IPS-11a (cell line): ENCODE measurements around the gene AFF3.

Source experiments
- H3K4me3 ChIP-seq: one replicate; pipeline ENCODE4 v1.5.1; 2013; ENCODE audit warnings: low read depth, low read length, control low read depth

The AFF3 gene

DNA sequence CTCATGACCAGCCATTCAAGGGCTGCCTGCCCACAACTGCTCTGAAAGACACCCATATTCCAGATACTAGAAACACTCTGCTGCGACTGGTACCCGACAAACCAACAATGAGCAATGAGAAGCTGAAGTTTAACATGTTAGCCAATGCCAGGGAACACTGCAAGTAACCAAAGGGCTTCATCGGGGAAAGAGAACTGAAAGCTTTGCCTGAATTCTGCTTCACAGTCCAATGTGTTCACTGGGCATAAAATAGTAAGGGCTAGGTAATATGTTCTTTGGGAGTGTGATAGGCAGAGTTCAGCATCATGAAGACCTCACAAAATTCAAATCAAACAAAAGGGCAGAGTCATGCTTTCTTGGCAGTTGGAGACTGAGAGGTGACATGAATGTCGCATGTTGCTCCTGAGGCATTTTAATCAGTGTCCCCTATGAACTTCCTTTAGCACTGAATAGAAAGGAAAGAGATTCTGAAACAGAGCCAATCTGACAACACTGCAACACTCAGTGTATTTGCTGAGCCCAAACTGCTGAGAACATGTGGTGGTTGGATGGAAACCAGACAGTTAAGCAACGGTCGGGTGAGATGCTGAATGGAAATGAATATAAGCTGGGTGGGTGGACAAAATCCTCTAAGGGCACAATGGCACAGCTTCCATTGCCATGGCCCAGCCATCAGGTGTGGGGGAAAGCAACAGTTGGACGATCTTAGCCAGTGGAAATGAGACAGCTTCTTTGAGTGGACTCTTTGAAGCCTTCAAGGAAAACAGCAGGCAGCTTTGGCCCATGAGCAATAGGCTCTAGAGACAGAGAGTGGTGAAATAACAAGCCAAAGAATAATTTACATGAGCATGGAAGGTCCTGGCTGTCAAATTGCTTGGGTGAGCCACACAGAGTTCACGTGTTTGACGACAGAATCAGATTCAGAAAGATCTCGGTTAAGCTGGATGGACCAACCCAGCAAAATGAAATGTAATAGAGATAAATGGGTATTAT lies 277.5 kb downstream of the AFF3 start:
- no peak overlapping the region for H3K4me3 ChIP-seq

DNA sequence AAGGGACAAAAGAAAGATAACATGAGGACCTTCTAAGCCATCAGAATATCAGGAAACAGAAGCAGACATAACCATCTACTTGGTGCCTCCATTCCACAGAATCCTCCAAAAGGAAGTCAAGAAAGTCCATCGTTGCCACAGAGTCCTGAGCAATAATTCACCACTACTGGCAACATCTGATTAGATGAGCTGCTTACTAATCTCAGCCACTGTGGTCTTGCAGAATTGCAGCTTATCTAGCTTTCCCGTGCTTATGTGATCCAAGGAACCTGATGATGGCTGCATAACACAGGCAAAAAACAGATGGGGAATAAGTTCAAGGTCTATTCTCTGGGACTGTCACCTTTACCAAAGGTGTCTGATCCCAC lies 278.5 kb downstream of the AFF3 start:
- H3K4me3 ChIP-seq = no peak overlapping the region

DNA sequence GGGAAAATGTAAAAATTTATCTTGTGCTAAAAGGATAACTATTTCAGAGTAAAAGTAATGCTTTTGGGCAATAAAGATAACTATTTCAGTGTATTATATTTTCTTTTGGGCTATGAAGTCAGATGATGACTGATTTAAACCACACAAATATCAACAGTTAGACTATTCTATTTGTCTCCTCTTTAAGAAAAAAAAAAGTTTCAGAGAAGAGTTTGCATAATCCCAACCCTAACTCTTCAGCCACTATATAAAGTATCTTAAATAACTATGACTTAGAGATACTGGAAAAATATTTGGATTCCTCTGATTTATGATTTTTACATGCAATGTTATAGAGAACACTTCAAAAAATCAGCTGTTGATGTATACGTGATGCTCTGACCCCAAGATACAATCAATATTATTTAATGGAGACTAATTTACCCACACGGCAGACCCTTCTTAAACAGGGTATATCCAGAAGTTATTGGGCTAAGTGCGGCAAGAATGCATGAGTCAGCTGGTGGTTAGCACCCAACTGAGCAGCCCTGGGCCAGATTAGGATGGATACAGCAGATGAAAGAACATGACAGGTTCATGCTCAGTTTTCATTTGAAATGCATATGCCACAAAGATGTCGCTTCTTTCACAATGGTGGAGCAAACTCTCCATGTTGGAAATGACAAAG lies 279.0 kb downstream of the AFF3 start:
- no peak overlapping the region for H3K4me3 ChIP-seq

DNA sequence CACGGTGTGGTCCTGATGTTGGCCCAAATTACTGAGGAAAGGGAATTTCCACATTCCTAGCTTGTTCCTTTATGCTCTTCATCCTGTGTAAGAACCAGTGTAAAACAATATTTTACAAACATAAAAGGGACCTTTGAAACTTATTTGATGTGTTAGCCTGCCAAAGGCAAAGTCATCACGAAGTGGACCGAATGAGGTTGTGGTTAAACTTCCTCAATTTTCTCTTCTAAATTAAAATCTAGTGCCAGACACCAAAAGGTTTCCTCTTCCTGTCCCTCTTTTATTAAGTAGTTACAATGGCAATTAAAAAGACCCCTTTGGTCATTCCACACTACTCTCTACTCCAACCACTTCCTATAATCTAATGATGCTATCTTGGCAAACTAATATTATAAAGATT lies 279.8 kb downstream of the AFF3 start:
- no peak overlapping the region for H3K4me3 ChIP-seq

DNA sequence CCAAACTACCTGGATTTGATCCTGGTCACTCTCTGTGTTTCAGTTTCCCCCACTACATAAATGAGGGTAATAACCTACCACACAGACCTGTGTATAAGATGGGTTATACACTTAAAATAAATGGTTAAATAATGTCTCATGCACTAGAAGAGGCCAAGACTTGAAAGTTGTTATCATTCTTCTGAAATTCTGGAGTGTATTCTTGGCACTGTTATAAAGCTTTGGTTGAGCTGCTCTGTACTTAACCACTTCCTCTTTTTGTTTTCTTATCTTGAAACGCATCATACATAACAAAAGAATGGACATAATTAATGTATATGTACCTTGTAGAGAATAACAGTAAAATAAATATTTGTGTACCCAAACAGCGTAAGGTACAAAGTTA lies 281.0 kb downstream of the AFF3 start:
- no peak overlapping the region for H3K4me3 ChIP-seq

DNA sequence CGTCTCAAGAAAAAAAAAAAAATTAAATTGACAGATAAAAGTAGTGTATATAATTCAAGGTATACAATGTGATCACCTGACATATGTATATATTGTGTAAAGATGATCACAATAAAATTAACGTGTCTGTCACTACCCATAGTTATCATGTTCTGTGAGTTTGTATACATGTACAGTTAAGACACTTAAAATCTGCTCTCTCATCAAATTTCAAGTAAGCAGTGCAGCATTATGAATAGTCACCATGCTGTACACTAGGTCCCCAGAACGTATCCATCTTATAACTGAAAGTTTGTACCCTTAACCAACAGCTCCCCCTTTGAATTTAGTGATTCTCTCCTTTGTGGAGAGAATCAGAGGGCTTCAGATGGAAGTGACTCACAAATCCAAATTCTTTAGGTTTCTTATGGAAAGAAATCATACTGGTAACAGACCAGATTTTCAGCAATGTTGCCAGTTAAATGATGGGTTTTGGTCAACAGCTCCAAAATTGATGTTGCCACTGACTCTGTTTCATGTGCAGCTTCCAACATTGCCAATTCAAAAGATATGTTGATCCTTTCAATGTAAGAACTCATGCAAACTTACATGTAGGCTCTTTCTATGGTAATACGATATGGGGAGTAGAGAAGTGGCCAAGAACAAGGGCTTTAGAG lies 281.5 kb downstream of the AFF3 start:
- no peak overlapping the region for H3K4me3 ChIP-seq

DNA sequence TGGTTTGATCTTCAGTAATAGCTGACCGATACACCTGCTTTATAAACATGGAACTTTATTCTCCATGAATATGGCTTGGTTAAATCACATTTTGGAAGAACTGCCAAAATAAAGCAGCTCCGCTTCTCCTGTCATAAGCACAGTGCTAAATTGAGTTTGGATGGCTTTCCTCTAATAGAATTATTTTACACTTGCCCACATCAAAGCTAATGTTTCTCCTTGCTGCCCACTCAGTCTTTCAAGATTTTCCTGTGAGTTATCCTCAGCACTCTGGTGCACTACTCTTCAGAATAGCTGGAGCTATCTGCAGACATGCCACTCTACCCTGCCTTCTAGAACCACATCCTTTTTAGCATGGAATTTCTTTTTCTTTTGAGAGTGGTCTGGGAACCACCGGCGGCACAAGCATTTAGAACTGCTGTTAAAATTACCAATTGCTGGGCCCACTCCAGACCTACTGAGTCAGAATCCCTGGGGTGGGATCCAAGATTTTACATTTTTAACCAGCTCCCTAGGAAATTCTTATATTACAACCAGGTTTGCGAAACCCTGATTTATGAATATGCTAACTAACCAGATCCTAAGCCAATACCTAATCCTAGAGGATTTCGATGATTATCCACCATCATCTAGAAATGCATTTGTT lies 283.3 kb downstream of the AFF3 start:
- no peak overlapping the region for H3K4me3 ChIP-seq

DNA sequence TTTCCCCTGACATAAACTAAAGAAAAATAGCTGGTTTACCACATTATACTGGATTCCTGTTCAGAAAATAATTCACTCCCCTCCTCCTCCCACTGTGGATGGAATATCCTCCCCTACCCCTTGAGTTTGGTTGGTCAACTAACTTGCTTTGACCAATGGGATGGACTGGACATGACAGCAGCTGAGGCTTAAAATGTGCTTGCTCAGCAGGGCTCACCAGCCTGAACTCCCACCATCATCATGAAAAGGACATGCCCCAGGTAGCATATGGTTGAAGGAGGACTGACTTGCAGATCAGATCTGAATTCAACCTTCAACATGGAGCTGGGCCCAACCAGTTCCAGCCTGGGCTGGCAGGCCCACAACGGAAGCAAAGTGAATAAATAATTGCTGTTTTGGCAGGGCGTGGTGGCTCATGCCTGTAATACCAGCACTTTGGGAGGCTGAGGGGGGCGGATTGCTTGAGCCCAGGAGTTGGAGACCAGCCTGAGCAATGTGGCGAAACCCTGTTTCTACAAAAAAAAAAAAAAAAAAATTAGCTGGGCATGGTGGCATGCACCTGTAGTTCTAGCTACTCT lies 284.4 kb downstream of the AFF3 start:
- no peak overlapping the region for H3K4me3 ChIP-seq

DNA sequence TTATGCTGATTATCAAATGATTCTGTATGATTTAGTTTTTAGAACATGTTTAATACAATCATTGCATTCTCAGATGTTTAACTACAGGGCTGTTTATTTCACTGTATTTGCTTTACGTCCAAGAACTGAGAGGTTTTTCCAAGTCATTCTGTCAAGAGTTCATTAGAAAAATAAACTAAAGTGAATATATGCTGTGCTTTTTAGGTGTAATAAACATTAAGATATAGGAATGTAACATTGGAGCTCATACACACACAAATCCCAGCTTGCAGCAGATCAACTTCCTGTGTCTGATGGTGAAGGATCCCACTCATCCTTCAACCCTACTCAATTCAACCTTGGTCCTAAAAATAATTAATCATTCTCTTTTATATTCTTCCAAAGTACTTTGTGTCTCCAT lies 285.0 kb downstream of the AFF3 start:
- H3K4me3 ChIP-seq = no peak overlapping the region

DNA sequence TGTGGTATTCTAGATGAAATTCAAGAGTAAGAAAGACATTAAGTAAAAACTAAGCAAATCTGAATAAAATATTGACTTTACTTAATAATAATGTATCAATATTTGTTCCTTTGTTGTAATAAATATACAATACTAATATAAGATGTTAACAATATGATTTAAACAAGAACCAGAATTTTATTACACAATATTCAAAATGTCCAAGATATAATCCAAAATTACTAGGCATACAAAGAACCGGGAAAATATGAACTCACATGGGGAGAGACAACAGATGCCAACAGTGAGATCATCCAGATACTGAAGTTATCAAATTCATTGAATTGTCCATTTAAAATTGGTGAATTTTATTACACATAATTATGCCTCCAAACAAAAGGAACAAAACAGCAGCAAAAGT lies 286.3 kb downstream of the AFF3 start:
- H3K4me3 ChIP-seq = no peak overlapping the region

DNA sequence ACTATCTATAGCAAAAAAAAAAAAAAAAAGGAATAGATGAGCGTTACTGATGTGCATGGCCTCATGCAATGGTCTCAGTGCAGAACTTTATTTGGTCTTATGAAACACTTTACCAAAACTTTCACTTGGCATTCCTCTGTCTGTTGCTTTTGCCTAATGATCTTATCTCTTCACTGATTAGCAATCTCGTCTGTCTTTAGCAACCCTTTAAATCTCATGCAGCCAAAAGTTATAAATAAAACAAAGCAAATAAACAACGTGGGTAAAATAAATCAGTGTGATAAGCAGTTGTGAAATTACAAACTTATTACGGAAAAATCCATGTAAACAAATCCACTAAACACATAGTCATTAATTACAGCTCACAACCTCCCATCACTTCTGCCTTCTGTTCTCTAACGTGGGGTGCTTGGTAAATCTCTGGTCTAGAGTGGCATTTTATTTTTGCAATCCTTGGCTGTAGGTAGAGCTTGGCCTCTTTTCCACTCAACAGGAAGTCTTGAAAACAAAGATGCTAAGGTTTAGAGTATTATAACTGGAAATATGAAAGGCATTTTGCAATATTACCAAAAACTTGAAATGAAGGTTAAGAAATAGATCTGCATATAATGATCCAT lies 288.0 kb downstream of the AFF3 start:
- no peak overlapping the region for H3K4me3 ChIP-seq

DNA sequence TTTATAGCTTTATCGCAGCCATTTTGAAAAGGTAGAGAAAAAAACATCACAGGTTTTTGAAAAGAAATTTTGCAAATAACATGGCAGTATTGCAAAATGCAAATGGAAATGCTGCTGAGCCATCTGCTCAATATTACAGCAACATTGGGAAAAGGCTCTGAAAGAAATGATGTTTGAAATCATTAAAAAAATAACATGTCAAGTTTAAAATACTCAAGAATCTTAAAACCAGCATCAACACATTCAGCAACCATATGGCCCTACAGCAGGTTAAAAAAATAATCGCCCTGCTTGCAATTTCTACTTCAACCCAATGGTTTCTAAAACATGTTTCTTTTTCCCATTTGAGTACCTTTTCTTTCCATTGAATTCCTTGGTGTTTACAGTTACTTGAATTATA lies 289.4 kb downstream of the AFF3 start:
- no peak overlapping the region for H3K4me3 ChIP-seq

DNA sequence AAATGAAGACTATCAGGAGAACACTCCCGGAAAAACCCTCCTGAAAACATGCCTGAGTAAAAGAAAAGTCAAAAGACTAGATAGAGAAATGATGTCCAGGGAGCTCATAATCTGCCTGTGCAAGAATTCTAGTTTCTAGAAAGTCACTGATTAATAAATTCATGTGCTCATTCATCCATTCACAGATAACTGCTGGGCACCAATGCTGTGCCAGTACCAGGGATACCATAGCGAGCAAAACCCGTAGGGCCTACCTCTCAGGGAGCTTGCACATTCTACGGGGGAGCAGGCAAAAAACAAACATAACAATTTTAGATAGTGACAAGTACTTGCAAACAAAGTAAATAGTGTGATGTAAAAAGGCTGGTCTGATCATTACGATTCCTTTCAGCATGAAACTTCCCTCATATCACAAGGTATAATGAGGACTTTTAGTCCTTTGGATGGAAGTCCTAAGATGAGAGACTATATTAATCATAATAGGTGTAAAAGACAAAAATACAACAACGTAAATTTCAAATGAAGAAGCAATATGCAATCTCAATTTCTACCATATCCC lies 289.9 kb downstream of the AFF3 start:
- H3K4me3 ChIP-seq = no peak overlapping the region

DNA sequence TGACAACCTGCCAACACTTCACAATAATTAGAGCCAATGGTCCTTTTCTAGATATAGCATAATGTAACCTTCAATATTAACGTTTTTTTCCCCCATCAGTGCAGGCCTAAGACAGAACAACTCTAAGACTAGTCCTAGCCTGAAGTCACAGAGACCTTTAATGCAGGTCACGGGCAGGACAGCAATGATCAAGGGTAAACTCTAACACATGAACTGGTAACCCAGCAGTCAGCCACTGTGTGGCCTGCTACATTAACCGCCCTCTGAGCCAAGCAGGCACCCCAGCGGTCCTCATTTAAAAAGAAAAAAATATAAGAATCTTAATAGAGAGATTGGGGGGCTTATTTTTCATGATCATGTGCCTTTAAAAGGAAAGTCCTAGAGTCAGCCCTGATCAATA lies 290.6 kb downstream of the AFF3 start:
- no peak overlapping the region for H3K4me3 ChIP-seq

DNA sequence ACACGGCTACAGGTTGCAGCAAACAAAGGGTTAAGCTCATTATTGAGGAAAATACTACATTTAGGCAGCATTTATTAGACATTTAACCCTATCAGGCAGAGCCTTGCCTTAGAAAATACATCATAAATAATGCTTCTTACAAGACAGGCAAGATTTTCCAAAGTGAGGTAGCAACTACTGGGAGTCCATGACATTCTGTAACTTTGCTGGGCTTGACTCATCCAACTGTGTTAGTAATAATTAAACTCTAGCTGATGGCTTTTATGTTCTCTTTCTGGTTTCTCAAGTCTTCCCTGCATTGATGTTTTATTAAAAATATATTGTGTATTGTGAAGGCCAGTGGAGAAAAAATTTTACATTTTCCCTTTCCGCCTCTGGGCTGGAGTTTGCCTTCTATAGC lies 291.3 kb downstream of the AFF3 start:
- H3K4me3 ChIP-seq = no peak overlapping the region

DNA sequence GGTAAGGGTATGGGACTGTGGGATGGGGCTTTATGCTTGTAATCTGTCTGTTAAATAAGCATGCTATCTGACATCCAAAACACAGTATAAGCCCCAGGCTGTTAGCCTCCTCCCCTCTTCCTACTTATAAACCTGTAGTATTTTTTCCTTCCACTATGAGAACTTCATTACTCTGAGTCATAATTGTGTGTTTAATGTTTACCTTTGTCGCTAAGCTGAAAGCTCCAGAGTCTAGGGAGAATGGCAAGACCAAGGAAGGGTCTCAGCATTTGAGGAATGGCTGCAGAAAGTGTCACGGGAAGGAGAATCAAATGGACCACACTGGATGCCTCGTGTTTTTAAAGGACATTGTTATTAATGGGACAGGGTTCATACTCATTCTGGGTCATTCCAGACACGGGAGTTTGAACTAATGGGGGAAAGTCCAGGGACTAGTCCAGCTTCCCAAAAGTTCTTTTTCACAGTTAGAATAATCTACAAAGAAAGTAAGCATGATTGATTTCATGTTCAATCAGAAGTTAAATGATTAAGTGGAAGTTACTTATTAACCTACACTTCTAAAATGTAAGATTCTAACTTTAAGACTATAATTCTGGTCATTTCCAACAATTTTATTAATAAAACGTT lies 292.2 kb downstream of the AFF3 start:
- H3K4me3 ChIP-seq = no peak overlapping the region

DNA sequence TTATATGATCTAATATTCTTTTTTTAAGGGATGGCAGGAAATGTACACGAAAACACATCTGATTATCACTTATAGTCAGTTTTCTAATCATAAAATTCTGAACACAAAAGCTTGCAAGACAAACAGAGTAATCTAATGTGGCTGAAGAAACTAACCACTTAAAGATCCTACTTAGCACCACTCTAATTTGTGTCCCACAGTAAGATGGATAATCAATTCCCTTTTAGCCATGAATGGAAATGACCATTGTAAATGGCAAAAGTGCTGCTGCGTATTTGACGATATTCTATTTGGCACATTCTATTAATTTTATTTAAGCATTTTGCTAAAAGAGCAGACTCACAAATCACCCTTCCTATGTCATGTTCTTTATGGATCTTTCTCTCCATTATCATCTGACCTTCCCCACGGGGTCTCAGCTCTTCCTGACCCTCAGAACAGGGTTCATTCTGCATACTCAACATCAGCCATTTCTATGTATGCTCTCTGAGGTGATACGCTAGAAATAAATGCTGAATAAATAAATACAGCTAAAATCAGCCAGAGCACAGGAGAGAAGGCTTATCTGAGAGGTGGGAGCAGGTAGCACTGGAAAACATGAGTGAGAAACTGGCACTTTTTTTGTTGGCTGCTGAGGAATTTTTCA lies 295.8 kb downstream of the AFF3 start:
- H3K4me3 ChIP-seq = no peak overlapping the region

DNA sequence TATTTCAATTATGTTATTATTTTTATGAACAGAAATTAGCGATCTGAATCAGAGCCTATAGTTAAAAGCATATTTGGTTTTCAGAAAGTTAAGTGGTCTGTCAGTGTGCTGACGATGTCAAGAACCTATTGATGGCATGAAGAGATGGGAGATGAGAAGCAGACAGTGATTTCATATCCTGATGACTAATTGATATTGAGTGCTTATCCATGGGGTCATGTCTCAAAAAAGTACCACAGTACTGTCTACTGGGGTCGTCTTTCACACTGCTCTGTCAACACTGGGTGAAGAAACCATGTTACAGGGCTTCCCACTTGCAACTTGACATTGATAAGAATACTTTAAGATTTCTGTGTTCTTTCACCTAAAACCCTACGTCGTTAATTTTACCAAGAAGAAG lies 297.1 kb downstream of the AFF3 start:
- H3K4me3 ChIP-seq = no peak overlapping the region

DNA sequence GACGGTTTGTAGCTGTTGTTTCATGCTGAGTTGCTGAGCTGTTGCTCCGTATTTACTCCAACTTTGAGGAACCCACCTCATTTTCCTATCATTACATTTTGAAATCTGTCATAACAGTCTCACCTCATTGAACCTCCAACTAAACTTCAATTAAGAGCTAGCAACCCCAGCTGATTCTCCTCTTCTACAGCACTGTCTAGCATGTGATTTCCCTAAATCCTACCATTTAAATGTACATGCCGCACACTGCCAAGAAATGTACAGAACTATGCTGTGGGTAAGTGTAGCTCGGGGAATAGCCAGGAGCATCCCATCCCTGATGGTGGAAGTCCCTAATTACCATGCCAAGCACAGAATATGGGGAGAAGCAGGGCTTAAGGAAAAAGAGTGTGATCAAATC lies 299.9 kb downstream of the AFF3 start:
- no peak overlapping the region for H3K4me3 ChIP-seq
